Skeletal muscle satellite cell (primary cell): ENCODE results near the gene CAAP1. TPM values are rescaled to one million over a fixed set of nuclear protein-coding genes. Genes with fewer than 3 reads are reported as not detected.

ENCODE experiments used
- small RNA-seq: library from RNA; depleted of rRNA; stranded (forward); fragments of <200 nt; gene quantifications from one replicate; pipeline ENCODE3, GENCODE V24; 2012

Gene CAAP1

Small RNA genes within 50 kb of the gene (small RNA-seq; reads per million reads assigned to genes)
- gene RF00322 (not detected), gene RN7SL100P (not detected)
